HepG2 (cell line): Measurements from ENCODE around the gene CDK18. TPM values are rescaled to one million over a fixed set of nuclear protein-coding genes. Genes with fewer than 3 reads are reported as not detected.

Source experiments
- ATAC-seq: fragments of 200-7000 bp; cut with Tn5 transposase; 3 replicates; pipeline ENCODE4 v1.9.1; 2020; ENCODE audit warnings: mild to moderate bottlenecking, moderate library complexity
- BruUV-seq: library from RNA; stranded (reverse); fragments of 400-500 nt; replicated peaks from 2 replicates; lab custom pipeline; 2021; lab: Mats Ljungman, UMichigan
- CTCF ChIA-PET: fragments of 300-600 bp; formaldehyde crosslinking; extraction: SDS; loops from one replicate; lab custom pipeline; 2021; ENCODE audit warnings: low total read pairs, inconsistent platforms, low intra/inter-chr PET ratio; lab: Yijun Ruan, JAX
- POLR2A ChIA-PET: fragments of 350-600 bp; sonication (Branson Sonifier 250); formaldehyde crosslinking; loops from one replicate; lab custom pipeline; 2020; ENCODE audit warnings: antibody characterized with exemption, inconsistent platforms; lab: Yijun Ruan, JAX
- DNase-seq: peaks from one replicate; pipeline ENCODE4 v3.0.0-alpha.2; 2015; ENCODE audit warnings: low spot score
- FAIRE-seq: peaks from 3 replicates; lab custom pipeline; 2011; peaks lifted over from hg19 to GRCh38; lab: Jason Lieb, UNC
- H2AFZ ChIP-seq: one replicate; pipeline ENCODE4 v1.6.1; 2011; ENCODE audit warnings: low read length, inconsistent platforms
- H3K27ac ChIP-seq: fragments of 300-600 bp; 3 replicates; pipeline ENCODE4 v1.8.0; 2011; ENCODE audit warnings: mixed run types, mild to moderate bottlenecking, mixed read lengths, low read length, inconsistent platforms; ENCODE audit not compliant: insufficient read depth; ENCODE audit errors: extremely low read length
- H3K27me3 ChIP-seq, 2 experiments: fragments of 200-600 bp in 1 of 2; 2 replicates in 1 of 2; 3 replicates in 1 of 2; pipeline versions ENCODE4 v1.6.0 to v1.8.0; 2011; ENCODE audit warnings: low read length in 2 of 2, mild to moderate bottlenecking in 2 of 2, moderate library complexity in 2 of 2, inconsistent platforms in 1 of 2; ENCODE audit not compliant: insufficient read depth in 2 of 2, control insufficient read depth in 1 of 2
- H3K36me3 ChIP-seq, 2 experiments: fragments of 200-600 bp in 1 of 2; replicated peaks in 1 of 2; 2 replicates in 1 of 2; 3 replicates in 1 of 2; pipeline versions ENCODE4 v1.5.1 to v1.8.0; 2011; ENCODE audit warnings: low read length in 2 of 2, inconsistent platforms in 1 of 2; ENCODE audit not compliant: insufficient read depth in 2 of 2, control insufficient read depth in 1 of 2
- H3K4me1 ChIP-seq: 2 replicates; pipeline ENCODE4 v1.5.1; 2012; ENCODE audit warnings: low read length, inconsistent platforms; ENCODE audit not compliant: insufficient read depth
- H3K4me2 ChIP-seq: 2 replicates; pipeline ENCODE4 v1.6.0; 2011; ENCODE audit warnings: low read depth, low read length, inconsistent platforms
- H3K4me3 ChIP-seq, 3 experiments: fragments of 200-600 bp in 1 of 3; sonication (generic), shearing (Covaris generic) in 1 of 3; replicated peaks in 1 of 3; 2 replicates each; pipeline ENCODE4 v1.5.1; 2011 to 2016; ENCODE audit warnings: low read length in 3 of 3, inconsistent platforms in 2 of 3, low read depth in 2 of 3, mild to moderate bottlenecking in 2 of 3, control low read depth in 1 of 3, mixed read lengths in 1 of 3; ENCODE audit not compliant: insufficient read depth in 1 of 3
- H3K79me2 ChIP-seq: one replicate; pipeline ENCODE4 v1.6.1; 2011; ENCODE audit warnings: low read length, inconsistent platforms; ENCODE audit not compliant: insufficient read depth
- H3K9ac ChIP-seq: 2 replicates; pipeline ENCODE4 v1.6.0; 2011; ENCODE audit warnings: mild to moderate bottlenecking, low read depth, low read length, inconsistent platforms; ENCODE audit not compliant: insufficient read depth
- H3K9me3 ChIP-seq: 2 replicates; pipeline ENCODE4 v1.5.1; 2012; ENCODE audit warnings: mild to moderate bottlenecking, low read length
- H4K20me1 ChIP-seq: 2 replicates; pipeline ENCODE4 v1.6.0; 2011; ENCODE audit warnings: inconsistent platforms, mild to moderate bottlenecking, low read length, moderate library complexity; ENCODE audit not compliant: insufficient read depth
- AGO2 ChIP-seq: fragments of 200-400 bp; formaldehyde crosslinking; optimal IDR thresholded peaks from 2 replicates; pipeline ENCODE3; 2017; ENCODE audit warnings: mild to moderate bottlenecking, low read depth, low read length, moderate library complexity
- GTF2F1 ChIP-seq: fragments of 150-350 bp; IDR thresholded peaks from 2 replicates; pipeline ENCODE4 v1.6.1; 2014; ENCODE audit warnings: low read length
- GTF3A ChIP-seq: sonication (generic); formaldehyde crosslinking; conservative IDR thresholded peaks from 2 replicates; pipeline ENCODE4 v1.4.0; 2020; ENCODE audit warnings: mild to moderate bottlenecking, missing genetic modification reagents
- MEIS1 ChIP-seq: sonication (generic); formaldehyde crosslinking; IDR thresholded peaks from 2 replicates; pipeline ENCODE4 v1.9.0; 2021; ENCODE audit warnings: mild to moderate bottlenecking, missing genetic modification reagents, moderate library complexity, borderline replicate concordance
- MTA1 ChIP-seq: sonication (generic); formaldehyde crosslinking; IDR thresholded peaks from 2 replicates; pipeline ENCODE4 v1.4.0; 2020; ENCODE audit warnings: missing genetic modification reagents, mild to moderate bottlenecking, borderline replicate concordance
- TMF1 ChIP-seq: sonication (generic); formaldehyde crosslinking; IDR thresholded peaks from 2 replicates; pipeline ENCODE4 v1.8.1; 2022; ENCODE audit warnings: low read depth, missing genetic modification reagents
- U2AF1 ChIP-seq: fragments of 200-400 bp; formaldehyde crosslinking; optimal IDR thresholded peaks from 2 replicates; pipeline ENCODE3; 2017; ENCODE audit warnings: mild to moderate bottlenecking, low read depth, low read length
- U2AF2 ChIP-seq: fragments of 200-400 bp; formaldehyde crosslinking; IDR thresholded peaks from 2 replicates; pipeline ENCODE4 v1.6.1; 2017; ENCODE audit warnings: low read depth, mild to moderate bottlenecking, low read length
- ZBTB26 ChIP-seq: IDR thresholded peaks from 2 replicates; pipeline ENCODE4 v1.6.1; 2016; ENCODE audit warnings: missing compliant biosample characterization, missing genetic modification reagents, borderline replicate concordance
- ZBTB7A ChIP-seq: sonication (generic); formaldehyde crosslinking; IDR thresholded peaks from 2 replicates; pipeline ENCODE4 v1.8.0; 2022; ENCODE audit warnings: mild to moderate bottlenecking, missing genetic modification reagents
- ZFYVE20 ChIP-seq: sonication (generic); formaldehyde crosslinking; IDR thresholded peaks from 2 replicates; pipeline ENCODE4 v1.8.0; 2023; ENCODE audit warnings: low read depth, mild to moderate bottlenecking, moderate library complexity, missing genetic modification reagents, borderline replicate concordance
- ZNF33A ChIP-seq: sonication (generic); formaldehyde crosslinking; IDR thresholded peaks from 2 replicates; pipeline ENCODE4 v1.5.1; 2020; ENCODE audit warnings: missing genetic modification reagents, mild to moderate bottlenecking, moderate library complexity, borderline replicate concordance
- ZNF414 ChIP-seq: sonication (generic); formaldehyde crosslinking; IDR thresholded peaks from 2 replicates; pipeline ENCODE4 v1.5.0; 2020; ENCODE audit warnings: missing genetic modification reagents
- ZNF431 ChIP-seq: sonication (generic); formaldehyde crosslinking; IDR thresholded peaks from 2 replicates; pipeline ENCODE4 v1.9.0; 2022; ENCODE audit warnings: missing genetic modification reagents, low read depth, mild to moderate bottlenecking, borderline replicate concordance
- ZNF549 ChIP-seq: sonication (generic); formaldehyde crosslinking; IDR thresholded peaks from 2 replicates; pipeline ENCODE4 v1.5.0; 2020; ENCODE audit warnings: missing genetic modification reagents
- ZNF687 ChIP-seq: sonication (generic); formaldehyde crosslinking; IDR thresholded peaks from 2 replicates; pipeline ENCODE4 v1.5.1; 2020; ENCODE audit warnings: mild to moderate bottlenecking, missing genetic modification reagents, moderate library complexity
- ZNF75D ChIP-seq: sonication (generic); formaldehyde crosslinking; IDR thresholded peaks from 2 replicates; pipeline ENCODE4 v1.8.1; 2023; ENCODE audit warnings: missing genetic modification reagents, mild to moderate bottlenecking, borderline replicate concordance
- ZNF891 ChIP-seq: sonication (generic); formaldehyde crosslinking; IDR thresholded peaks from 2 replicates; pipeline ENCODE4 v1.5.0; 2020; ENCODE audit warnings: mild to moderate bottlenecking, missing genetic modification reagents
- WGBS: methylation state at CpG from one replicate; pipeline ENCODE4 v1.1.6; 2017; ENCODE audit warnings: low lambda C conversion rate; 5-methylcytosine and 5-hydroxymethylcytosine counted together
- in situ Hi-C: cut with HindIII; loops from 2 replicates; pipeline ENCODE4 v1.10.0; 2017; ENCODE audit warnings: low pct_unique_long_range_greater_than_20kb; ENCODE audit not compliant: extremely low pct_ligation_motif_present
- intact Hi-C: fragments of 100-400 bp; cut with micrococcal nuclease; formaldehyde crosslinking; loops from one replicate; pipeline ENCODE4 v1.10.0; 2022; ENCODE audit not compliant: unreplicated experiment
- polyA plus RNA-seq, 8 experiments: library from polyadenylated mRNA; depleted of rRNA in 3 of 8; stranded (reverse) in 7 of 8; unstranded in 1 of 8; fragments of >200 nt; fragmentation: Illumina TruSeq in 4 of 8; extraction: Trizol in 4 of 8; gene quantifications; 2 replicates each; pipeline versions ENCODE4 v1.2.1 to v1.2.3, GENCODE V29; 2011 to 2016; ENCODE audit warnings: low read depth in 4 of 8, missing spikeins in 1 of 8, mixed read lengths in 1 of 8; ENCODE audit not compliant: insufficient read depth in 1 of 8
- total RNA-seq, 5 experiments: library from RNA; depleted of rRNA; stranded (reverse); fragments of >200 nt; fragmentation: Illumina TruSeq; extraction: Trizol; gene quantifications; 2 replicates each; pipeline ENCODE4 v1.2.3, GENCODE V29; 2016; ENCODE audit warnings: low read depth in 1 of 5
- TF ChIP-seq, protein P1 (sequence below): IDR thresholded peaks from 2 replicates; pipeline ENCODE4 v1.6.1; 2018; ENCODE audit warnings: missing genetic modification reagents

The CDK18 gene
- total and polyA plus RNA-seq, 2 of the 13 experiments (the other 11 are each of a cell fraction or from before 2014, with no cell fraction given), result 6.4 to 38.8 TPM

GRCh38 chr1:205521686-205522085 lies 17.2 kb downstream of the CDK18 start:
- DNase-seq (no peak), ATAC-seq (no peak), FAIRE-seq (no peak)
- no peak overlapping the region for H3K4me3 ChIP-seq
- in situ Hi-C loops (loop anchor here (5.0 kb wide), 2 partner anchors 34 to 124 kb away; no protein-coding TSS in a partner anchor), intact Hi-C loops (no loop called here)
- no peak overlapping the region for H3K27ac ChIP-seq
- H2AFZ ChIP-seq, result no peak overlapping the region
- peaks cover 31% of the 10 kb centered on the region for H3K4me1 ChIP-seq
- TF ChIP-seq ZNF414 (CRISPR knock-in tag) (no peak), MEIS1 (CRISPR knock-in tag) (no peak), TMF1 (CRISPR knock-in tag) (no peak), U2AF2 (no peak), ZNF687 (peak; percentile 15; the same call in 1 of the 2 replicates), ZNF33A (CRISPR knock-in tag) (no peak), MTA1 (CRISPR knock-in tag) (0 out of 2 replicates have a peak, but pooled peaks have one; percentile 25), ZBTB7A (CRISPR knock-in tag) (no peak), GTF2F1 (no peak), ZFYVE20 (CRISPR knock-in tag) (no peak), U2AF1 (no peak), AGO2 (peak; percentile 31), GTF3A (CRISPR knock-in tag) (no peak), ZNF431 (CRISPR knock-in tag) (no peak), ZBTB26 (CRISPR knock-in tag) (no peak), ZNF75D (CRISPR knock-in tag) (no peak), ZNF891 (CRISPR knock-in tag) (no peak), ZNF549 (CRISPR knock-in tag) (no peak)
- TF ChIP-seq, protein P1, sequence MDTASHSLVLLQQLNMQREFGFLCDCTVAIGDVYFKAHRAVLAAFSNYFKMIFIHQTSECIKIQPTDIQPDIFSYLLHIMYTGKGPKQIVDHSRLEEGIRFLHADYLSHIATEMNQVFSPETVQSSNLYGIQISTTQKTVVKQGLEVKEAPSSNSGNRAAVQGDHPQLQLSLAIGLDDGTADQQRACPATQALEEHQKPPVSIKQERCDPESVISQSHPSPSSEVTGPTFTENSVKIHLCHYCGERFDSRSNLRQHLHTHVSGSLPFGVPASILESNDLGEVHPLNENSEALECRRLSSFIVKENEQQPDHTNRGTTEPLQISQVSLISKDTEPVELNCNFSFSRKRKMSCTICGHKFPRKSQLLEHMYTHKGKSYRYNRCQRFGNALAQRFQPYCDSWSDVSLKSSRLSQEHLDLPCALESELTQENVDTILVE (CRISPR knock-in tag), result no peak
- H3K9me3 ChIP-seq, result no peaks in the 10 kb centered on the region
- no peaks in the 10 kb centered on the region; a peak in 1 of 5 replicates for H3K36me3 ChIP-seq
- H3K9ac ChIP-seq, result no peak overlapping the region
- H3K27me3 ChIP-seq, result no peaks in the 10 kb centered on the region
- H3K4me2 ChIP-seq, result no peak overlapping the region
- ChIA-PET POLR2A (no interaction called here), CTCF (no interaction called here)
- H3K79me2 ChIP-seq, result no peaks in the 10 kb centered on the region
- 0 out of 2 replicates have a peak, but pooled peaks cover 4% of the 10 kb centered on the region for H4K20me1 ChIP-seq
- BruUV-seq, result no TSS peak
- WGBS, result 89% methylated on average over 7 of the region's 7 CpGs
